ENCODE measurements around the gene ARHGEF7. TPM values are rescaled to one million over a fixed set of nuclear protein-coding genes. Genes with fewer than 3 reads are reported as not detected.

Gene ARHGEF7
- total RNA-seq, 1 donor from 2014 or later, result 86.5 TPM

DNA sequence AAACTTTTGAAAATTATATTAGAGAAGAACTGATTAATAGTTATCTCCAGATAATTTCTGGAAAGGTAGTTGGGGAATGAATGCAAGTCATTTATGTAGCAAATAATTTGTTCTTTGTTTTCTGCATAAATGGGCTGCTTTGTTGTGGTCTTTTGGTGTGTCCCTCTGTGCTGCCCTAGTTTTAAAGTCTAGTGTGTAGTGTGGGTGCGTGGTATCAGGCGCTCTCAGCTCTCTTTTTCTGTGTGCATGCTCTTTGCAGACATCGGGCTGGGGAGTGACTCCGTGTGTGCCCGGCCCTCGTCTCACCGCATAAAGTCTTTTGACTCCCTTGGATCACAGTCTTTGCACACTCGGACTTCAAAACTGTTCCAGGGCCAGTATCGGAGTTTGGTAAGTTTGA lies 94.5 kb downstream of the ARHGEF7 start:
- H3K27ac Mint-ChIP-seq, result no peak overlapping the region
- no peak overlapping the region for H3K4me3 Mint-ChIP-seq (ENCODE audit: low read depth)
- no peaks in the 10 kb centered on the region for H3K9me3 Mint-ChIP-seq (ENCODE audit: low read depth)
- no peak for DNase-seq (ENCODE audit: low spot score, unreplicated experiment)
- no peaks in the 10 kb centered on the region for H3K27me3 Mint-ChIP-seq
- peaks cover 14% of the 10 kb centered on the region for H3K4me1 Mint-ChIP-seq (ENCODE audit: low read depth)
- TF ChIP-seq, protein P1, sequence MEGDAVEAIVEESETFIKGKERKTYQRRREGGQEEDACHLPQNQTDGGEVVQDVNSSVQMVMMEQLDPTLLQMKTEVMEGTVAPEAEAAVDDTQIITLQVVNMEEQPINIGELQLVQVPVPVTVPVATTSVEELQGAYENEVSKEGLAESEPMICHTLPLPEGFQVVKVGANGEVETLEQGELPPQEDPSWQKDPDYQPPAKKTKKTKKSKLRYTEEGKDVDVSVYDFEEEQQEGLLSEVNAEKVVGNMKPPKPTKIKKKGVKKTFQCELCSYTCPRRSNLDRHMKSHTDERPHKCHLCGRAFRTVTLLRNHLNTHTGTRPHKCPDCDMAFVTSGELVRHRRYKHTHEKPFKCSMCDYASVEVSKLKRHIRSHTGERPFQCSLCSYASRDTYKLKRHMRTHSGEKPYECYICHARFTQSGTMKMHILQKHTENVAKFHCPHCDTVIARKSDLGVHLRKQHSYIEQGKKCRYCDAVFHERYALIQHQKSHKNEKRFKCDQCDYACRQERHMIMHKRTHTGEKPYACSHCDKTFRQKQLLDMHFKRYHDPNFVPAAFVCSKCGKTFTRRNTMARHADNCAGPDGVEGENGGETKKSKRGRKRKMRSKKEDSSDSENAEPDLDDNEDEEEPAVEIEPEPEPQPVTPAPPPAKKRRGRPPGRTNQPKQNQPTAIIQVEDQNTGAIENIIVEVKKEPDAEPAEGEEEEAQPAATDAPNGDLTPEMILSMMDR (IDR thresholded peaks at IDR 0.05; ENCODE audit: unreplicated experiment), result no peak
- peaks cover 4% of the 10 kb centered on the region for H3K36me3 Mint-ChIP-seq (ENCODE audit: insufficient read depth)

DNA sequence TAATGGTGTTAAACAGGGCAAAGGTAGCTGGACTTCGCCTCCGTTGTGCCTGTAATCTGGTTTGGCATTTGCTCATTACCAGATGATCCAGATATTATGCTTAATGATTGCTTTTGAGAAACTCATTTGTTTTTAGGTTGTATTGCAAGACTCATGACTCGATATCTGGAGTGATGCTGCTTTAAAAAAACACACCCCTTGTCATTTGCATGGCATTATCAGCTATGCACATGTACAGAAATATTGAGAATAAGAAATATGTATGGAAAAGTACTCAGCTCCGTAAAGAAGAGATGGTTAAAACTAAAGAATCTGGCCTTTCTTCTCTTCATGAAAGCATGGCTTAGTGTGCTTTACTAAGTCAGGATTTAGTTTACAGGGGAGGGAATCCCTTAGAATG lies 95.0 kb downstream of the ARHGEF7 start:
- Mint-ChIP-seq H3K4me3 (ENCODE audit: low read depth) (no peak overlapping the region), H3K36me3 (ENCODE audit: insufficient read depth) (peaks cover 4% of the 10 kb centered on the region), H3K4me1 (ENCODE audit: low read depth) (peaks cover 12% of the 10 kb centered on the region), H3K27ac (no peak overlapping the region), H3K9me3 (ENCODE audit: low read depth) (no peaks in the 10 kb centered on the region), H3K27me3 (no peaks in the 10 kb centered on the region)
- TF ChIP-seq, protein P1 (IDR thresholded peaks at IDR 0.05; ENCODE audit: unreplicated experiment), result no peak
- no peak for DNase-seq (ENCODE audit: low spot score, unreplicated experiment)

DNA sequence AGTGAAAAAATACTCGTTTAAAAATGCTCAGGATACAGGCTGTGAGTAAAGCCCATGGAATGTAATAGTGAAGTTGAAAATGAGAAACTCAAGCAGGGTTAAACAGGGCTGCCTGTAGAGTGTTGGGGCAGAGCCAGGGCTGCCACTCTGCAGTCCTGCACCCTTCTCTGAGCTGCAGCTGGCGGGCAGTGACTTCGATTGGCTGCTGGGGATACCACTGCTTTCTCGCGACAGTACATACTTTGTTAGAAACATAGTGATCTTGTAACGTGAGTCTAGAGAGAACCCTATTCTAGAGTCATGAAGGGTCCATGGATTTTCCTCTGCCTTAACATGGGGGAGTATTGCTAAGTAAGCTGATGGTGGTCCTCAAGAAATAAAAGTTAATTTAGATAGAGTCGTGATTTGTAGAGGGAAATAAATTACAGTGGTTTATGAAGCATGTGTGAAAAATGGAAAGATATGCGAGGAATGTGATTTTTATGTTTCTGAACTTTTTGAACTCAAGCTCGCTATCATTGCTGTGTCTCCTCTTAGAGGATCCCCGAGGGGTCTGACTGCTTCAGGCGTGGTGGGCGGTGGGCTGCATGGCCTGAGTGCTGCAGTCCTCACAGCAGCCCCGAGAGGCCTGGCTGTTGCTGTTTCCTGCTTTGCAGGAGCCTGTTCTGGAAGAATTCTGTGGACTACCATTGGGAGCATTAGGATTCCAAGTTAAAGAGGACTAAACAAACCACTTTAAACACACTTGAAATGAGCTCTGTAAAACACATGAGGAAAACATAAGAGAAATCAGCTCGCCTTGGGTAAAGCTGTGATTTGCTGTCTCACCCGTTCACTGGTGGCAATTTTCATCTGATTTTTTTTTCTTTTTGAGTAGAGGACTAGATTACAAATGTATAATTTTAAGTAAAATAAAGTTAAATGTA lies 95.7 kb downstream of the ARHGEF7 start:
- peaks cover 4% of the 10 kb centered on the region for H3K36me3 Mint-ChIP-seq (ENCODE audit: insufficient read depth)
- no peaks in the 10 kb centered on the region for H3K27me3 Mint-ChIP-seq

DNA sequence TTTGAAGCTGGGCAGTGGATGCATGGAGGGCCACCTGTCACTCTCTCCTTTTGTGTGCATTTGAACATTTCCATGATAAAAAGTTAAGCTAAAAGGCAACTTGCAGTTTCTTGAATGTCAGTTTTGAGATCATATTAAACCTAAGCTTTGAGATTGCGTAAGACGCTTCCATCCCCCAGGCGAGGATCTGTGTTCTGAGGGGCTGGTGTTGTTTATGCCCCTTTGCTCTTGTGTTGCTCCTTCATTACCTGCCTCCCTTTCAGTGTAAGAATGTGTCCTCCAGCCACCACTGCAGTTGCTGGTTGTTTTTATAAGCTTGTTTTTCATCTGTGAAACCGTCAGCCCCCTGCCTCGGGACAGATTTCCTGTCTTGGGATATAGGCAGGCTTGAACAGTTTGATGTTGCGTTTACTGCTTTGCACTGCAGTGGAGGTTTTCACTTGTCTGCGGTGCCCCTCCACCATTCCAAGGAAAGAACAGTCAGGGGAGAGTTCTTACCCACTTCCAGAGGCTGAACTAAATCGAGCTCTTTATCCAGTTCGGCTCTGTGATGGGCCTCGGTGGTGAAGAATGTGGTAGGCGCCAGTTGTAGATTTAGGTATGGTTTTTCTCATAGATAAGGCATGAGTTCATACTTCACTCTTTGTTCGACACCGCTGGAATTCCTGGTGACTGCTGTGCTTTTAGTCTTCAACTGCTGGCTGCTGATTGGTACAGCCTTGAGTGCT lies 96.8 kb downstream of the ARHGEF7 start:
- TF ChIP-seq, protein P1 (IDR thresholded peaks at IDR 0.05; ENCODE audit: unreplicated experiment), result no peak
- H3K4me1 Mint-ChIP-seq (ENCODE audit: low read depth), result peaks cover 19% of the 10 kb centered on the region
- no peak for DNase-seq (ENCODE audit: low spot score, unreplicated experiment)
- H3K36me3 Mint-ChIP-seq (ENCODE audit: insufficient read depth), result peaks cover 2% of the 10 kb centered on the region
- H3K4me3 Mint-ChIP-seq (ENCODE audit: low read depth), result no peak overlapping the region
- peak overlapping the region; percentile 15 for H3K27ac Mint-ChIP-seq
- no peaks in the 10 kb centered on the region for H3K9me3 Mint-ChIP-seq (ENCODE audit: low read depth)
- no peaks in the 10 kb centered on the region for H3K27me3 Mint-ChIP-seq

More for the DNA sequence above, 95.7 kb downstream of the ARHGEF7 start:
- H3K9me3 Mint-ChIP-seq (ENCODE audit: low read depth), result no peaks in the 10 kb centered on the region
- TF ChIP-seq, protein P1 (IDR thresholded peaks at IDR 0.05; ENCODE audit: unreplicated experiment), result no peak
- peak overlapping the region; percentile 10 for H3K27ac Mint-ChIP-seq
- peaks cover 17% of the 10 kb centered on the region for H3K4me1 Mint-ChIP-seq (ENCODE audit: low read depth)
- no peak overlapping the region for H3K4me3 Mint-ChIP-seq (ENCODE audit: low read depth)
- DNase-seq (ENCODE audit: low spot score, unreplicated experiment), result no peak

DNA sequence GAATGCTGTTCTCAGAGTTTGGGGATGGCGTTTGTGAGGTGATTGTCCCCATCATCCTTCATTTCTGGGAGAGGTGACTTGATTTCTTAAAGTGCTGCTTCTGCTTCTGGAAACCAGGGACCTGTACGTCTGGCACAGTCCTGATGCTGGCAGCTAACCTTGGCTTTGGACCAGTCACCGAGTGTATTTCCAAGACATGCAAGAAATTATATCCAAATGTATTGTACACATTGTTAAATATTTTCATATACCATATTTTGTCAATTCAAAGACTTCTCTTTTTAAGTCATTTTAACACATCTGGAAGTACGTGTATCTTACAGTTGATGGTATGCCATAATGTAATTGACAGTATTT lies 97.4 kb downstream of the ARHGEF7 start:
- H3K9me3 Mint-ChIP-seq (ENCODE audit: low read depth), result no peaks in the 10 kb centered on the region
- no peak overlapping the region for H3K27ac Mint-ChIP-seq
- no peak overlapping the region for H3K4me3 Mint-ChIP-seq (ENCODE audit: low read depth)
- DNase-seq (ENCODE audit: low spot score, unreplicated experiment), result no peak
- H3K4me1 Mint-ChIP-seq (ENCODE audit: low read depth), result peaks cover 19% of the 10 kb centered on the region
- no peaks in the 10 kb centered on the region for H3K27me3 Mint-ChIP-seq
- TF ChIP-seq, protein P1 (IDR thresholded peaks at IDR 0.05; ENCODE audit: unreplicated experiment), result no peak
- peaks cover 2% of the 10 kb centered on the region for H3K36me3 Mint-ChIP-seq (ENCODE audit: insufficient read depth)

Data from progenitor cell of endocrine pancreas (in vitro differentiated cells).